H54 (cell line): ENCODE results near the gene KRTAP5-8.
"Not testable (repeated sequence)": the region's sequence is repeated elsewhere in the genome, so short reads cannot be mapped to it uniquely, and the experiment has no call there.

Experiments
- DNase-seq: peaks from one replicate; pipeline ENCODE4 v3.0.0; 2011; ENCODE audit warnings: low spot score, mixed read lengths; ENCODE audit not compliant: insufficient read length
- FAIRE-seq: peaks from 3 replicates; lab custom pipeline; 2011; peaks lifted over from hg19 to GRCh38; lab: Jason Lieb, UNC
- POLR2A ChIP-seq: IDR thresholded peaks from 2 replicates; pipeline ENCODE4 v1.6.1; 2011; ENCODE audit warnings: low read depth, mild to moderate bottlenecking, low read length

Gene KRTAP5-8

GRCh38 chr11:71500601-71501021 is 37.2 kb upstream of the KRTAP5-8 start:
- peak; percentile 58 for DNase-seq
- no peak for TF ChIP-seq POLR2A
- no peak for FAIRE-seq

DNA sequence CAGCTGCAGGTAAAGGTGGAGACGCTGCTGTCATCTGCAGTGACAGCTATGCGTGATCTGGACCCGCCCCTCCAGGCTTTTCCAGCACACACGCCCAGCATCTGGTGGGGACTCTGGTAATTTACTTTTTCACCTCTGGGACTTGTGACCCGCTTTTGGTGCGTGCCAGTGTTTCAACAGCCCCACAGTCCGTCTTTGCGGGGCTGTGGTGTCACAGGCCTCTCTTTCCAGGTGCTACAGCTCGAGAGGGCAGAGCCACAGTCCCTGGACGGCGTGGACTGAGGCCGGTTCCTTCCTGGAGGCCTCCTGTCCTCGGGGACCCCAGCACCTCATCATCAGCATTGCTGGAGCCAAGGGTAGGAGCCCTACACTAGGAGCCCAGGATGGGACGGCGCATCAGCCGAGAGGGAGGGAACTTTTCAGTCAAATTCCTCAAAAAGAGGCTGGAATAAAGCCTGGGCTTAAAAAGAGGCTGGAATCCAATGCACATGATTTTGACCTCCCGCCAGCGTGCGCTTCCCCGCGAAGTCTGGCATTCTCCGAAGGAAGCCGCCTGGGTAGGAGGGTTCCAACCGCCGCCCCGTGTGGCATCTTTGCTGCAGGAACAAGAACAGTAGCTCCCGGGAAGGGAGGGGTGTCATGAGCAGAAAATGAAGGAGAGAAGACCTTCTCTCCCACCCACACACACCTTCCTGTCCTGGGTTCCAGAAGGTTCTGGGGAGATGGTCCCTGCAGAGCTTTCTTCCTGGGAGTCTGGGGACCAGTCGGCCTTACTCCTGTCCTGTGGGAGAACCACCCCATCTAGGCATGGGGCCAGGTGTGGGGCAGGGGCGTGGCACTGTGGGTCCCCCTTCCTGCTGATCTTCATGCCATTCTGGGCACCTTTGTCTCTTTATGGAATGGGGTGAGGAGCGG is 36.5 kb upstream of the KRTAP5-8 start:
- DNase-seq (no peak), FAIRE-seq (no peak)
- no peak for TF ChIP-seq POLR2A

DNA sequence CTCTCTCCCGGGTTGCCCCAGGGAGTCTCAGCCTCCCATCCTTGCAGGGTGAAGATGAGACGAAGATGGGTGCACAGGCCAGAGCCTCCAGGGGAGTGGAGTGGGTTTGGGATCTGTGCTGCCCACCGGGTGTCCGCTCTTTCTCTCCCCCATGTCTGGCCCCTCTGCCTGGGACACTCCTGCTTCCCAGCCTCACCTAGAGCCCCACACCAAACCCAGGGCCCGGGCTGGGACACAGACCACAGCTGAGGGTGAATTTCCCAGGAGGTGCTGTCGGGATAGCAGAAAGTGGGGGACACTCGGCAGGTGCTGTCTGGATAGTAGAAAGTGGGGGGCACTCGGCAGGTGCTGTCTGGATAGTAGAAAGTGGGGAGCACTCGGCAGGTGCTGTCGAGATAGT is 35.8 kb upstream of the KRTAP5-8 start:
- FAIRE-seq: no peak
- no peak for TF ChIP-seq POLR2A
- no peak for DNase-seq

DNA sequence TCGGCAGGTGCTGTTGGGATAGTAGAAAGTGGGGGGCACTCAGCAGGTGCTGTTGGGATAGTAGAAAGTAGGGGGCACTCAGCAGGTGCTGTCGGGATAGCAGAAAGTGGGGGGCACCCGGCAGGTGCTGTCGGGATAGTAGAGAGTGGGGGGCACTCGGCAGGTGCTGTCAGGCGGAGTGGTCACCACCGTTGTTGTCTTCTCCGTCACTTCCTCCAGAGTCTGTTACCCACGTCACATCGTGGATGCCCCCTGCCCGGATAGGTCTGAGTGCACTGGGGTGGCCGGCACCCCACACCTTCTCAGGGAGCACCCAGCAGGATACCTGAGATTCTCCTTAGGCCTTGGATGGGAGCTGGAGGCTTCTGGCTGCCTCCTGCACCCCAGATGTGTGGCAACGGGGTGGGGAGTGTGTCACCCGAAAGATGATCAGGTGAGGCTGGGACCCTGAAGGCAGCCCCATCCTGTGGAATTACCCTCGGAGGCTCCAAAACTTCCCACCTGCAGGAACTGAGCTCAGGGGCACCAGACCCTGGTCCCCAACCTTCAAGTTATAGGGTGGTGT is 34.9 kb upstream of the KRTAP5-8 start:
- no peak for FAIRE-seq
- no peak for TF ChIP-seq POLR2A
- DNase-seq: no peak

GRCh38 chr11:71504531-71504930 is 33.3 kb upstream of the KRTAP5-8 start:
- DNase-seq (no peak), FAIRE-seq (no peak)
- TF ChIP-seq POLR2A: no peak

DNA sequence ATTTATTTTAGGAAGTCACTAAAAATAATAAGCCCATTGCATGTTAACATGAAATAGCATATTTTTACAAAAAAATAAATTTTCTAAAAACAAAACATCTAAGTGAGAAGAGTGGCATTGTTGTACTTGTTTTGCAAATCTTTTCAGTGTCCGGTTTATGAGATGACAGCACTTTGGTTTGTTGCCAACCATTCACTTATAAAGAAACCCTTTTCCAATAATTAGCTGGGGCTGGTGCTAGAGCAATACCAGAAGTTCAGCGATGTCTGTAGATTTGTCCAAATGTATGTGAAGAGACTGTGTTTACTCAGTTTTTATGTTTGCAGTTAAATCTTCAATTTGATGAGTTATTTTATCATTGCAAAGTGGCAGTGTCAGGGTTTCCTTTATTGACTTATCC is 32.8 kb upstream of the KRTAP5-8 start:
- no peak for TF ChIP-seq POLR2A
- no peak for FAIRE-seq
- no peak for DNase-seq

DNA sequence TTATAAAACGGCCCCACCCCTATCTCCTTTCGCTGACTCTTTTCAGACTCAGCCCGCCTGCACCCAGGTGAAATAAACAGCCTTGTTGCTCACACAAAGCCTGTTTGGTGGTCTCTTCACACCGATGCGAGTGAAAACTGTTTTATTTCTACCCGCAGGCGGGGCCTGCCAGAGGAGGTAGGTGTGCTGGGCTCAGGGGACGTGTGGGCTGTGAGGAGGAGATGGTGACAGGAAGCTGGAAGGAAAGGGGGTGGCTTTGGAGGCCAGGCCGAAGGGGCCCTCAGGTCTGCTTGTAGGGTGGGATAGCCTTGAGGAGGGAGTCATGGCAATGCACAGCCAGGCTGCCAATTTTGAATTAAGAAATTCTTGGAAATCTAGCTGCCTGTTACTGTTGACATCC is 32.0 kb upstream of the KRTAP5-8 start:
- TF ChIP-seq POLR2A: no peak
- DNase-seq: no peak
- no peak for FAIRE-seq

- no peak for TF ChIP-seq POLR2A
- FAIRE-seq (no peak), DNase-seq (no peak)
Observed at GRCh38 chr11:71507102-71507501, 30.7 kb upstream of the KRTAP5-8 start.

DNA sequence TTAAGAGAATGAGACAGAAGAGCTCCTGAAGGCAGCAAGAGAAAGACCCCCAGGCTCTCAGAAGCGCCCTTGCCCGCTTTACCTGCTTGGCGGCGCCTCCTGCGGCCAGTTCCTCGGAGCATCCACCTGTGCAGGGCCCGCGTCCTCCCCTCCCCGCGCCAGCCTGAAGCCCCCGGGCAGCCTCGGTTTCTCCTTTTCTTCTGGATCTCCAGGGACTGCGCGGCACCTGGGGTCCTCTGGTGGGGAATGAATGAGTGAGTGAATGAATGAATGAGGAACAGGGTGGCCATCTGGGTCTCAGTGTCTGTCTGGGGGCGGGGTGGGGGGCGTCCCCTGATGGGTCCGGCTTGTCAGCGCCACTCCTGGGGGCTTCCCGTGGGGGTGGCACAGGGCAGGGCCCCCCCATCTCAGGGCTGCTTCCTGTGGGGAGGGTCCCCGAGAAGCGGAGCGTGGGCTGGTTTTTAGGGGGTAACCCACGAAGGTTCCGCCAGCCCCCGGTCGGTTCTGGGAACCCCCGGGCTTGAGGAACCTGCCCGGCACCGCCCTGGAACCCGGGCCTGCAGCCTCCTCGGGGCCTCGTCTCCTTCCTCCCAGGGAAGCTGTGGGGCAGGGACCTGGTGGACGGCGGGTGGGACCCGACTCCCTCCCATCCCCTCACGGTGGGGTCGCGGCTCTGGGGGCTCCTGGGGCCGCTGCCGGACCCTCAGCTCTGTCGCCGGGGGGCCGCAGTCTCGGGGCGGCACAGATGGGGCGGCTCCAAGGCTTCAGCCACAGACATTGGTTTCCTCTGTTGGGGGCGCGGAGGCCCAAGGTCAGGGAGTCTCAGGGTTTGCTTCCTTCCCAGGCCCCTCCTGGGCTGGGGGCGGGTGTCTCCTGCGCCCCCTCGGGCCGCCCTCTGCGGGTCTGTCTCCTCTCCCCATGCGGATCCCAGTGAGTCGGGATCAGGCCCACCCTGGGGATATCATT is 19.0 kb upstream of the KRTAP5-8 start:
- FAIRE-seq (no peak), DNase-seq (no peak)
- TF ChIP-seq POLR2A: no peak

- no peak for FAIRE-seq
- no peak for DNase-seq
- no peak for TF ChIP-seq POLR2A
Observed at GRCh38 chr11:71519546-71519945, 18.3 kb upstream of the KRTAP5-8 start.

DNA sequence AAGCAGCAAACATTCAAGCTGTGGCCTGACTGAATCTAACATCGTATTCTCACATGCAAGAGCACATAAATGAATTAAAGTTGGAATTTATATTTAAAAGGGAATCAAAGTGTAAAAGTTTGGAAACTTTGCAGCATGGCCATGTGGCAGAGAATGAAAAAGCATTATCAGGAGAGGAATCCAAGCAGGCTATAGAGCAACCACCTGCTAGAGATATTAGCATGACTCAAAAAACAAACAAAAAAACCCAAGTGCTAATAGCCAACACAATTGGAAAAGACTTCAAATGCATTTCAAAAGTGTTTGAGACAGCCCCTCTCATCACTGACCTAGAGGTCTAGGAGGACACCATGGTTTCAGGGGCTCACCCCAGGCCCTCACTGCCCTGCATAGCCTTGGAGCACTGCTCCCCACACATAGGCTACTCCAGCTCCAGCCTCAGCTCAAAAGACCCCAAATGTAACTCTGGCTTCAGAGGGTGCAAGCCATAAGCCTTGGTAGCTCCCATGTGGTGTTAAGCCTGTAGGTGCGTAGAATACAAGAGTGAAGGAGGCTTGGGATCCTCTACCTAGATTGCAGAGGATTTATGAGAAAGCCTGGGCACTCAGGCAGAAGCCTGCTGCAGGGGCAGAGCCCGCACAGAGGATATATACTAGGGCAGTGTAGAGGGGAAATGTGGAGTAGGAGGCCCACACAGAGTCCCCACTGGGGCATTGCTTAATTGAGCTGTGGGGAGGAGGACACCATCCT is 12.5 kb upstream of the KRTAP5-8 start:
- DNase-seq: no peak
- no peak for TF ChIP-seq POLR2A
- no peak for FAIRE-seq

- TF ChIP-seq POLR2A: no peak
Observed at GRCh38 chr11:71525938-71526495, 11.8 kb upstream of the KRTAP5-8 start.

GRCh38 chr11:71526796-71527575 is 10.8 kb upstream of the KRTAP5-8 start, which contains the start of gene KRTAP5-7:
Gene KRTAP5-7, plus strand, starts transcription at chr11:71527267. Its CDS starts 34 bp downstream, at chr11:71527301.
- not testable (repeated sequence) for DNase-seq, FAIRE-seq

More at GRCh38 chr11:71525938-71526495, 11.8 kb upstream of the KRTAP5-8 start:
- FAIRE-seq (no peak), DNase-seq (no peak)
